Measurements from ENCODE around the gene LPCAT2. TPM values are rescaled to one million over a fixed set of nuclear protein-coding genes. Genes with fewer than 3 reads are reported as not detected.

Gene LPCAT2
- total RNA-seq, 2 donors from 2014 or later, result 20.5 to 21.1 TPM

- H3K27me3 ChIP-seq (replicated peaks; ENCODE audit: insufficient read depth), result no peaks in the 10 kb centered on the region
- H3K27ac ChIP-seq, result no peak overlapping the region
Observed at GRCh38 chr16:55526441-55526840, 17.6 kb downstream of the LPCAT2 start.

GRCh38 chr16:55527885-55528284 lies 19.0 kb downstream of the LPCAT2 start:
- no peak overlapping the region for H3K27ac ChIP-seq
- no peaks in the 10 kb centered on the region for H3K4me1 ChIP-seq (ENCODE audit: control insufficient read depth in 1 of 2, low read depth in 2 of 2)
- no peaks in the 10 kb centered on the region for H3K9me3 ChIP-seq
- DNase-seq (ENCODE audit: low spot score), result no peak
- no peak for TF ChIP-seq CTCF (IDR thresholded peaks at IDR 0.05)
- H3K27me3 ChIP-seq (replicated peaks; ENCODE audit: insufficient read depth), result no peaks in the 10 kb centered on the region
- H3K4me3 ChIP-seq, result no peak overlapping the region
- ATAC-seq (ENCODE audit: insufficient number of reproducible peaks, low FRiP score, low read depth), result no peak
- H3K36me3 ChIP-seq, result no peaks in the 10 kb centered on the region

More at GRCh38 chr16:55526441-55526840, 17.6 kb downstream of the LPCAT2 start:
- H3K4me1 ChIP-seq (ENCODE audit: control insufficient read depth in 1 of 2, low read depth in 2 of 2), result no peaks in the 10 kb centered on the region
- no peak overlapping the region for H3K4me3 ChIP-seq
- H3K36me3 ChIP-seq, result no peaks in the 10 kb centered on the region
- H3K9me3 ChIP-seq, result no peaks in the 10 kb centered on the region
- DNase-seq (ENCODE audit: low spot score) (no peak), ATAC-seq (ENCODE audit: insufficient number of reproducible peaks, low FRiP score, low read depth) (no peak)
- TF ChIP-seq CTCF (IDR thresholded peaks at IDR 0.05), result no peak

- Histone ChIP-seq H3K4me1 (ENCODE audit: control insufficient read depth in 1 of 2, low read depth in 2 of 2) (no peaks in the 10 kb centered on the region), H3K4me3 (no peak overlapping the region), H3K27ac (no peak overlapping the region), H3K9me3 (no peaks in the 10 kb centered on the region), H3K27me3 (replicated peaks; ENCODE audit: insufficient read depth) (no peaks in the 10 kb centered on the region), H3K36me3 (no peaks in the 10 kb centered on the region)
- no peak for TF ChIP-seq CTCF (IDR thresholded peaks at IDR 0.05)
- ATAC-seq (ENCODE audit: insufficient number of reproducible peaks, low FRiP score, low read depth), result no peak
- no peak for DNase-seq (ENCODE audit: low spot score)
Observed at GRCh38 chr16:55529018-55529417, 20.1 kb downstream of the LPCAT2 start.

GRCh38 chr16:55530316-55530856 lies 21.5 kb downstream of the LPCAT2 start:
- Histone ChIP-seq H3K4me1 (ENCODE audit: control insufficient read depth in 1 of 2, low read depth in 2 of 2) (peaks cover 2 to 9% of the 10 kb centered on the region in 2 donors), H3K9me3 (no peaks in the 10 kb centered on the region), H3K27me3 (replicated peaks; ENCODE audit: insufficient read depth) (no peaks in the 10 kb centered on the region), H3K4me3 (no peak overlapping the region), H3K36me3 (no peaks in the 10 kb centered on the region), H3K27ac (no peak overlapping the region)
- DNase-seq (ENCODE audit: low spot score) (no peak), ATAC-seq (ENCODE audit: insufficient number of reproducible peaks, low FRiP score, low read depth) (no peak)
- no peak for TF ChIP-seq CTCF (IDR thresholded peaks at IDR 0.05)

GRCh38 chr16:55532227-55532626 lies 23.4 kb downstream of the LPCAT2 start:
- Histone ChIP-seq H3K27me3 (replicated peaks; ENCODE audit: insufficient read depth) (no peaks in the 10 kb centered on the region), H3K36me3 (no peaks in the 10 kb centered on the region), H3K4me1 (ENCODE audit: control insufficient read depth in 1 of 2, low read depth in 2 of 2) (peaks cover 10 to 14% of the 10 kb centered on the region in 2 donors), H3K27ac (no peak overlapping the region), H3K9me3 (no peaks in the 10 kb centered on the region), H3K4me3 (no peak overlapping the region)
- TF ChIP-seq CTCF (IDR thresholded peaks at IDR 0.05), result no peak
- no peak for ATAC-seq (ENCODE audit: insufficient number of reproducible peaks, low FRiP score, low read depth)
- no peak for DNase-seq (ENCODE audit: low spot score)

Measured in thoracic aorta (tissue), 2 donors.